ENCODE data around the gene ITGB4. TPM values are rescaled to one million over a fixed set of nuclear protein-coding genes. Genes with fewer than 3 reads are reported as not detected.

Gene ITGB4
- total and polyA plus RNA-seq, 2 donors (not counting 3 experiments of a cell fraction or from before 2014, with no cell fraction given) = 4.2 to 6.7 TPM

- Histone ChIP-seq H4K20me1 (replicated peaks; ENCODE audit: control insufficient read depth, extremely low read depth, insufficient read depth, low read length) (peaks cover 6% of the 10 kb centered on the region), H2AFZ (ENCODE audit: low read depth, low read length) (no peak overlapping the region), H3K4me1 (ENCODE audit: control insufficient read depth, extremely low read depth, insufficient read depth, low read length) (peaks cover 9% of the 10 kb centered on the region), H3K36me3 (ENCODE audit: control insufficient read depth in 2 of 2, extremely low read depth in 1 of 2, insufficient read depth in 2 of 2, low read length in 2 of 2) (peaks cover 14 to 16% of the 10 kb centered on the region in 2 experiments), H3K79me2 (ENCODE audit: control insufficient read depth, insufficient read depth, low read length) (peaks cover 18% of the 10 kb centered on the region), H3K27ac (ENCODE audit: insufficient read depth, low read depth, low read length) (no peak overlapping the region), H3K9ac (replicated peaks; ENCODE audit: extremely low read depth, insufficient read depth, low read length) (no peak overlapping the region), H3K4me2 (ENCODE audit: insufficient read depth, low read length) (no peak overlapping the region), H3K4me3 (replicated peaks in 1 of 3; ENCODE audit: insufficient read depth in 1 of 3, low read depth in 1 of 3, low read length in 3 of 3) (no peak overlapping the region), H3K27me3 (ENCODE audit: control insufficient read depth in 2 of 2, insufficient read depth in 2 of 2, low read length in 2 of 2) (no peaks in the 10 kb centered on the region), H3K9me1 (replicated peaks; ENCODE audit: control insufficient read depth, extremely low read depth, insufficient read depth, low read length) (no peaks in the 10 kb centered on the region), H3K9me3 (replicated peaks; ENCODE audit: control insufficient read depth, insufficient read depth, low read length) (no peaks in the 10 kb centered on the region)
- dilution Hi-C loops (cut with MboI; ENCODE audit: extremely low pct_ligation_motif_present, low sequenced_read_pairs) = no loop called here
- ChIA-PET CTCF (interaction anchor here (2.0 to 3.5 kb wide), 5 partner anchors 9 to 55 kb away, joined by 8 to 19 read pairs (median 16); partner anchors contain the start of genes GALK1 and UNK), POLR2A (interaction anchor here (5.2 kb wide), 1 partner anchor 9 kb away, joined by 24 read pairs; the partner anchor contains the start of gene GALK1)
- no peak for TF ChIP-seq POLR2AphosphoS5 (IDR thresholded peaks at IDR 0.05; ENCODE audit: insufficient read depth, low read depth, low read length)
- no peak for TF ChIP-seq EZH2 (IDR thresholded peaks at IDR 0.05; ENCODE audit: borderline replicate concordance, low read depth, low read length, severe bottlenecking)
- TF ChIP-seq FOS (IDR thresholded peaks at IDR 0.05; ENCODE audit: borderline replicate concordance, insufficient read depth, low read length) = no peak
- no peak for TF ChIP-seq MYC (IDR thresholded peaks at IDR 0.05; ENCODE audit: low read depth, low read length)
- no peak for TF ChIP-seq POLR2A (IDR thresholded peaks at IDR 0.05; ENCODE audit: low read depth, low read length)
- no peak for TF ChIP-seq JUN (IDR thresholded peaks at IDR 0.05; ENCODE audit: borderline replicate concordance, insufficient read depth, insufficient read length, low read depth)
- no peak for TF ChIP-seq CTCF (IDR thresholded peaks at IDR 0.05; ENCODE audit: extremely low read depth in 1 of 2, insufficient read depth in 1 of 2, low read depth in 1 of 2, low read length in 2 of 2)
- TF ChIP-seq GATA2 (IDR thresholded peaks at IDR 0.05; ENCODE audit: insufficient read depth, insufficient read length, low read depth, low read length) = no peak
- no peak for TF ChIP-seq MAX (IDR thresholded peaks at IDR 0.05; ENCODE audit: insufficient read depth, insufficient read length)
- intact Hi-C loops (cut with micrococcal nuclease) = loop anchor here (10.0 kb wide), 1 partner anchor 230 kb away; the partner anchor contains the start of gene CDK3
- FAIRE-seq (no peak), DNase-seq (ENCODE audit: low read depth, low spot score) (no peak)
- no TSS peak for BruUV-seq (replicated peaks)
Observed at GRCh38 chr17:75774471-75774990, 53.3 kb downstream of the ITGB4 start.
